GM12892 (cell line): ENCODE measurements around the gene NTN3.

Source experiments
- DNase-seq: peaks from one replicate; pipeline ENCODE4 v3.0.0; 2011; ENCODE audit not compliant: insufficient read length
- FAIRE-seq: peaks from 2 replicates; lab custom pipeline; 2011; peaks lifted over from hg19 to GRCh38; lab: Jason Lieb, UNC
- POLR2A ChIP-seq: IDR thresholded peaks from 2 replicates; pipeline ENCODE4 v1.6.1; 2011; ENCODE audit warnings: low read depth, low read length, control low read depth
- POLR2AphosphoS5 ChIP-seq: IDR thresholded peaks from 2 replicates; pipeline ENCODE4 v1.6.1; 2011; ENCODE audit warnings: low read depth, low read length, control low read depth
- TAF1 ChIP-seq: IDR thresholded peaks from 2 replicates; pipeline ENCODE4 v1.6.1; 2011; ENCODE audit warnings: low read depth, mild to moderate bottlenecking, control low read depth, low read length, borderline replicate concordance

The NTN3 gene

DNA sequence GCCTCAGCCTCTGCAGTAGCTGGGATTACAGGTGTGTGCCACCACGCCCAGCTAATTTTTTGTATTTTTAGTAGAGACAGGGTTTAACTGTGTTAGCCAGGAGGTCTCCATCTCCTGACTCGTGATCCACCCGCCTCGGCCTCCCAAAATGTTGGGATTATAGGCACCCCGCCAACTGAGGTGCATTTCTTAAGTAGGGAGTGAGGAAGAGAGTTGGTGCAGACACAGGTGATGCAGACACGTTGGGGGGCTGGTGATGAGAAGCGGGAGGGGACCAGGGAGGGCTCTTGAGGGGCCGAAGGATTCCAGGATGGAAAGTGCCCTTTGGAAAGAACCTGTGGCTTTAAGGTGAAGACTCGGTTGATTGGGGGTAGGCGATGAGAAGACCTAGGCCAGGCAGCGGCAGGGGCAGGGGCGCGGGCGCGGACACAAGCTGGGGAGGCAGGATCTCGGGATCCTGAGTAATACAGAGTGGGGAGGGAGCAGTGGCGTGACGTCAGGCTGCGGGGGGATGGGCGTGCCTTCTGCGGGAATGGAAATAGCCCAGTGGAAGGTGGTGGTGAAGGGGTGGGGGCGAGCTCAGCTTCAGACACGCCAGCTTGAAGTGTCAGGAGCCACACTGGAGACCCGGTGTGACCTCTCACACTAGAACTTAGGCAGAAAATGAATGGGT lies 40.2 kb downstream of the NTN3 start:
- FAIRE-seq, result no peak
- no peak for DNase-seq

DNA sequence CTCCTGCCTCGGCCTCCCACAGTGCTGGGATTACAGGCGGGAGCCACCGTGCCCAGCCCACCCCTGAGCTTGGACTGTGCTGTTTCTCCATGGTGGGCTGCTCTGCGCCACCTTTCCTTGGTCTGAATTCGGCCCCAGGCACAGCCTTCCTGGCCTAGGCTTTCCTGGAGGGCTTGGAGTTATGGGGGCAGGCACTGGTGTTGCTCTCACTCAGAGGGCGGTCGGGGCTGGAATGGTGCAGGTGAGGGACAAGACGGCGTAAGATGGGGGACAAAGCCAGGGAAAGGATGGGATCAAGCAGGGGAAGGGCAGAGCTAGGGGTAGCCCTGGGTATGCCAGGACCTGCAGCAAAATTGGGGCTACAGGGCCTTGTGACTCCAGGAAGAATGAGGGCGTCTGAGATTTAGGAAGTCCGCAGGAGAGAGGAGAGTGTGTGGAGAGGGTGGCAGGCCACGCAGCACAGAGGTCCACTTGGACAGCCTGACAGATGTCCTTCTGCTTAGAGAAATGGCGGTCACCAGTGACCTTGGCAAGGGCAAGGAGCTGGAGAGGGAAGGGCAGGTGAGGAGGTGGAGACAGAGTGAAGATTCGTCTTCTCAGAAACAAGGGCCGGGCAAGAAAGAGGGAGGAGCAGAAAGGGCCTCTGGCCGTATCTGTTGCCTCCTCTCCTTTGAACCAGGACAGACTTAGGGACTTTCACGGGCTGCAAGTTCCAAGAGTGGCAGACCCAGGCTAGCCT lies 41.1 kb downstream of the NTN3 start:
- DNase-seq (no peak), FAIRE-seq (no peak)
- TF ChIP-seq POLR2AphosphoS5 (no peak), TAF1 (no peak), POLR2A (no peak)

More for the DNA sequence above, 40.2 kb downstream of the NTN3 start:
- TF ChIP-seq POLR2AphosphoS5 (no peak), POLR2A (no peak), TAF1 (no peak)

DNA sequence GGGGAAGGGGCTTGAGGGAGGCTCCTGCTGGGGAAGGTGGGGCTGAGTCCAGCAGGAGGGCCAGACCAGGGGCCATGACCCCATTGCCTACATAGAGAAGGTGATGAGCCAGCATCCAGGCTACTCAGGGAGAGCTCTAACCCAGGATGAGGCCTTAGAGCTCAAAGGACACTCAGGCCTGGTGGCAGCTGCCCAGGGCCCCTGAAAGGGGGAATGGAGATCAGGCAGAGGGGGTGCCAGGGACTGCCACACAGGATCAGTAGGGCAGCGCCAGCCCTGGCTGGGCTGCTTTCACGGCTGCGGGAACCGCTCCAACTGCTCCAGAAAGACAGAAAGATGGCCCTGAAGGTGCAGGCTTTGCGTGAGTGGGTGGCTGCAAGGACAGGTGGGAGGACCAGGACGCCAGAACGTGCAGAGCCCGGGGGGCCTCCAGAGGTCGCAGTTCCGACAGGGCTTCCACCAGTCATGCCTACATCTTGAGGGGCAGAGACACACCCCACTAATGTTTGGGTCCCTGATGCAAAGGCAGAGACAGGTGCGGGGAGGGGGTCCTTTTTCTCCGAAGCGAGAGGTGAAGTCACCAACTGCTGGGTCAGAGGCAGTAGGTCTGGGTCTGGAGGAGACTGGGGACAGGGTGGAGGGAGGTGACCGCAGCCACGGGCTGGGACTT lies 41.8 kb downstream of the NTN3 start:
- DNase-seq (no peak), FAIRE-seq (peak; percentile 51)
- TF ChIP-seq POLR2A, result no peak
- TF ChIP-seq POLR2AphosphoS5, result no peak
- TF ChIP-seq TAF1, result no peak

DNA sequence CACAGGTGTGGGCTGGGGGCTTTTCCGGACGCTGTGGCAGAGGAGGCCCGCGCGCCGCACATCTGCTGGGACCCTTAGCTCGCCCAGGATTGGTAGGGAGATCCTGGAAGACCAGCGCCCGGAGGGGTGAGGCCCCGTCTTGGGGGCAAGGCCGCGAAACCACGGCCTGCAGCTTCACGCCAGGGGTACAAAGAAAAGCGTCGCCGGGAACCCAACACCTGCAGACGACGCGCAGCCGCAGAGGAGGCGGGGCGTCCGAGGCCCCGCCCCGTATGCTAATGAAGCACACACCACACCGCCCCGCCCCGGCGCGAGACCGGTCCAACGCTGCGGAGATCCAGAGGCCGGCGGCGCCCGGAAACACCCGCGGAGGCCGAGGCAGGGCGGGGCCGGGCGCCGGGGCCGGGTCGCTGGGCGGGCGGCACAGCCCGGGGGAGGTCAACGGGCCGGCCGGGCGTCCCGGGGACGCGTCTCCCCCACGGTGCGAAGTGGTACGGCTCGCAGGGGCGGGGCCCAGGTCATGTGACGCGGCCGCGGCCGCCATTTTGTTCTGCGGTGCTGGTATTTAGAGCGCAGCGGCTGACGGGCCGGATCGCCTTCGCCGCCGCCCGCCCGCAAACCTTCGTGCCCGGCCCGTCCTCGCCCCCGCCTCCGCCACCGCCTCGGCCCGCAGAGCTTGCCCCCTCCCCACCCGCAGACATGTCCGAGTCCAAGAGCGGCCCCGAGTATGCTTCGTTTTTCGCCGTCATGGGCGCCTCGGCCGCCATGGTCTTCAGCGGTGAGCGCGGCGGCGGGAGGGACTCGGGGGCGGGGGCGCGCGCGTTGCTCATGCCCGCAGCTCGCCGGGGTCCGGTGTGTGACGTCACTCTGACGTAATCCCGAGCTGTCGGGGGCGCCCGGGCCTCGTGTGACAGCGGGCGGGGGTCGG lies 42.6 kb downstream of the NTN3 start, which contains the start of gene ATP6V0C:
Gene ATP6V0C (plus strand): TSS at position 548 of the 928 bp plus-strand sequence. CDS start 152 bp downstream, at position 700.
- TF ChIP-seq TAF1, result peak; percentile 76; the same call in 1 of the 2 replicates
- TF ChIP-seq POLR2AphosphoS5, result peak; percentile 90
- peak; percentile 91 for TF ChIP-seq POLR2A
- DNase-seq (peak; percentile 94), FAIRE-seq (peak; percentile 99)

DNA sequence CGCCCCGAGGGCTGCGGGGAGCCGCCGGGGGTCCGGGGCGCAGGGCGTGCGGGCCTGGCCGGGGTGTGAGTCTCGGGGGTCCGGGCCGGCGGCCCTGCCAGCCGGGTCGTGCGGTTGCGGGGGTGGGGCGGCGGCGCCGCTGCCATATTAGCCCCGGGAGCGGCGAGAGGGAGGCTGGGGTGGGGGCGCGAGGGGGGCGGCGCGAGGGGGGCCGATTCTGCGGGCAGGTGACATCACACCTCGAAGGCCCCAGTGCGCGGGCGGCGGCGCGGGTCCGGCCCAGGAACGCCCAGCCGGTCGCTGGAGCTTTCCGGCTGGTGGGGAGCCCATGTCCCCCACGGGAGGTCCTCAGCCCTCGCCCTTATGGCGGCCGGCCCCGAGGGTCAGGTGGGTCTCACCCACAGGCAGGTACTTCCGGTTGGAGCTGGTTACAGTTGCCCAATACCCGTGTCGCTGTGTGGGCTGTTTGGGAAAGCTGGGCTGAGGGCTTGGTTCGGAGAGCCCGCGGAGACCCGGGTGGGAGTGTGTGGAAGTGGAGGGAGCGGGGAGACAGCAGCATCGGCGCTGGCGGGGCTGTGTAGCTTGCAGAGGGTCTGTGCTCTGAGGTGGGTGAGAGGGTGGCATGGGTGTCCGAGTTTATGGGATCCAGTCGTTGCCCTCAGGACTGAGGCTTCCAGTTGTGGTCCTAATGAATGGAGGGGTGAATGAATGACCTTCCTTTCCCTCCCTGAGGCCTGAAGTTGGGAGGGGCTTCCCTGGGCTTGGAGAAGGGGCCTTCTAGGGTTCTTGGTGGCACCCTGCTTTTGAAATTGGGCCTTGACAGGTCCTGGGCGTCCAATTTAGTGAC lies 43.5 kb downstream of the NTN3 start:
- DNase-seq (no peak), FAIRE-seq (peak; percentile 71)
- TF ChIP-seq POLR2A (no peak), TAF1 (no peak), POLR2AphosphoS5 (no peak)

DNA sequence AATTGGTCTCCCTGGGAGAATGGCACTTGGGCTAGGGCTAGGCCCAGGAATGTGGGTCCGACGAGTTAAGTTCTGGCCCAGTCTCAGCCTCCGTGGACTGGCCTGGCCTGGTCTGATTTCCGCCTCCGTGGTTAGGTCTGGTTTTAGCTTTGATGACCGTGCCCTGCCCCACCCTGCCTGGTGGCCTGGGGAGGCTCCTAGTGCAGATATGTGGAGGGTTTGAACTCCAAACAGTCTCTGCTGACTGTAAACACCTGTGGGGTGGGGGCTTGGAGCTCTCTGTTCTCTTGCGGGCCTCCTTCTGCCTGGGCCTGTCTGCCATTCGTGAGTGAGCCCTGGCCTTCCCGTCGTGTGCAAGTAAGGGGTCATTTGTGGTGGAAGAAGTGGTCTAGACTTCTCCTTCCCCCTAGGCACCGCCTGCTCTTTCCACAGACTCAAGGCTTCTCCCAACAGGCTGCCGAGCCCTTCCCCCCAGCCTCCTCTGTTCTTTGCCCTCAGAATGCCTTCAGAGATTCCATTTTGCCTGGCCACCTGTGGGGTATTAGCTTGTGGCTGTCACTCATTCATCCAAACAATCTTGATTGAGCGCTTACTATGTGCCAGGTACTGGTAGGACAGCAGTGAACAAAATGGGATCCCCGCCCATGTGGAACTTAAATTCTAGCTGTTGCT lies 44.2 kb downstream of the NTN3 start:
- peak; percentile 53 for FAIRE-seq
- TF ChIP-seq POLR2A (no peak), TAF1 (no peak), POLR2AphosphoS5 (no peak)
- no peak for DNase-seq

DNA sequence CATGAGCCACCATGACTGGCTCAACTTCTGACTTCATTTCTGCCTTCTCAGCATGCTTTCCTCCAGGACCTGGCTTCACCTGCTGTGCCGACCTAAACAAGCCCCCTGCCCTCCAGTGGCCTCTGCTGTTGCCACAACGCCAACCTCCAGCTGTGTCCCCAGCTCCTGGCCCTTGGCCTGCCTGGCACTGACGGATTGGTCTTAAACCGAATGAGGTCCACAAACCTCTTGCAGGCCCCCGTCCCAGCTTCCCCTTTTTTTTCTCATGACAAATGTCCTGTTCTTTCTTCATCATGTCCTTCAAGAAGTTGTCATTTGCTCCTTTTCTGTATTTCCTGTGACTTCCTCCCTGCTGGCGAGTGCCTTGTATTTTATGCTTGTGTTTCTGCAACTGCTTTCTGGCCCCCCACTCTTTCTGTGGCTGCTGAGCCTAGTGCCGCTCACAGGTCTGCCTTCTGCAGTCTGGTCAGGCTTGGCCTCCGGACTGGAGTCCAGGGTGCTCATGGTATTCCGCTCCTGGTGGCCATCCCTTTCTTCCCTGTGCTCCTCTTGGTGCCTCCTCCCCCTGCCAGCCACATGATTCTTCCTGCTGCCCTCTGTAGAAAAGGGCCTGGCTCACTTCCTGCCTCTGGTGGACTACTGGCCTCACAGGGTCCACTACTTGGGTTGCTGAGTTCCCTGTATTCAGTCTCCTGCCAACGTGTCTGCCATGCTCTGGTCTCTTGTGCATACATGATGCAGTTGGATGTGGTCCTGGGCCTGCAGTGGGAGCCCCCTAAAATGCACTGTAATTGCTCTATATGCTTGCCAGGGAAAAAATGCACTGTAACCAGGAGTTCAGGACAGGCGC lies 45.5 kb downstream of the NTN3 start:
- FAIRE-seq (no peak), DNase-seq (no peak)
- TF ChIP-seq POLR2A, result no peak
- TF ChIP-seq POLR2AphosphoS5, result no peak
- TF ChIP-seq TAF1, result no peak

DNA sequence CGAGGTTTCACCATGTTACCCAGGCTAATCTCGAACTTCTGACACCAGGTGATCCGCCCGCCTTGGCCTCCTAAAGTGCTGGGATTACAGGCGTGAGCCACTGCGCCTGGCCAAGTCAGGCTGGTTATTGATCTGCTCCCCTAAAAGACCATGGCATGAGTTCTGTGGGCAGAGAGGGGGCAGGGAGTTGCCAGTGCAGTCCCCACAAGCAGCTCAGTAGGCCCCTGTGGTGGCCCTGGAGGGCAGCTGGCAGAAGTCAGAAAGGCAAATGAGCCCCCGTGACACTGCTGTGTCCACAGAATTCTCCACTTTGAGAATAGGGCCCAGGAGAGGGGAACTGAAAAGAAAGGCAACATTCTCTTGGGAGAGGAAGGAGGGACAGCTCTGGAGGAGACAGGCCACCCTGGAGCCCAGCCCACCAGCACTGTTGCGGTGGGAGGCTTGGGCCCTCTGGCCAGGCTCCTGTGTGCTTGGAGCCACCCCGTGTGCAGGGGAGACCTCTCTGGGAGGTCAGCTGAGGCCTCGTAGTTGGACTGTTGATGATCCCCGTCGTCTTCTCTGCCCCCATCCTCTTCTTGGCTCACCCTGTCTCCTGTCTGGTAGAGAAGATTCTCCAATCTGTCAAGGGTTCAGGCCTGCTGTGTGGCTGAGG lies 47.0 kb downstream of the NTN3 start:
- TF ChIP-seq POLR2A (no peak), POLR2AphosphoS5 (no peak), TAF1 (no peak)
- FAIRE-seq, result no peak
- DNase-seq, result no peak
